ENCODE measurements around the gene FBLN1.
"Not testable (repeated sequence)": the region's sequence is repeated elsewhere in the genome, so short reads cannot be mapped to it uniquely, and the experiment has no call there.

FBLN1 gene, protein sequence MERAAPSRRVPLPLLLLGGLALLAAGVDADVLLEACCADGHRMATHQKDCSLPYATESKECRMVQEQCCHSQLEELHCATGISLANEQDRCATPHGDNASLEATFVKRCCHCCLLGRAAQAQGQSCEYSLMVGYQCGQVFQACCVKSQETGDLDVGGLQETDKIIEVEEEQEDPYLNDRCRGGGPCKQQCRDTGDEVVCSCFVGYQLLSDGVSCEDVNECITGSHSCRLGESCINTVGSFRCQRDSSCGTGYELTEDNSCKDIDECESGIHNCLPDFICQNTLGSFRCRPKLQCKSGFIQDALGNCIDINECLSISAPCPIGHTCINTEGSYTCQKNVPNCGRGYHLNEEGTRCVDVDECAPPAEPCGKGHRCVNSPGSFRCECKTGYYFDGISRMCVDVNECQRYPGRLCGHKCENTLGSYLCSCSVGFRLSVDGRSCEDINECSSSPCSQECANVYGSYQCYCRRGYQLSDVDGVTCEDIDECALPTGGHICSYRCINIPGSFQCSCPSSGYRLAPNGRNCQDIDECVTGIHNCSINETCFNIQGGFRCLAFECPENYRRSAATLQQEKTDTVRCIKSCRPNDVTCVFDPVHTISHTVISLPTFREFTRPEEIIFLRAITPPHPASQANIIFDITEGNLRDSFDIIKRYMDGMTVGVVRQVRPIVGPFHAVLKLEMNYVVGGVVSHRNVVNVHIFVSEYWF

DNA sequence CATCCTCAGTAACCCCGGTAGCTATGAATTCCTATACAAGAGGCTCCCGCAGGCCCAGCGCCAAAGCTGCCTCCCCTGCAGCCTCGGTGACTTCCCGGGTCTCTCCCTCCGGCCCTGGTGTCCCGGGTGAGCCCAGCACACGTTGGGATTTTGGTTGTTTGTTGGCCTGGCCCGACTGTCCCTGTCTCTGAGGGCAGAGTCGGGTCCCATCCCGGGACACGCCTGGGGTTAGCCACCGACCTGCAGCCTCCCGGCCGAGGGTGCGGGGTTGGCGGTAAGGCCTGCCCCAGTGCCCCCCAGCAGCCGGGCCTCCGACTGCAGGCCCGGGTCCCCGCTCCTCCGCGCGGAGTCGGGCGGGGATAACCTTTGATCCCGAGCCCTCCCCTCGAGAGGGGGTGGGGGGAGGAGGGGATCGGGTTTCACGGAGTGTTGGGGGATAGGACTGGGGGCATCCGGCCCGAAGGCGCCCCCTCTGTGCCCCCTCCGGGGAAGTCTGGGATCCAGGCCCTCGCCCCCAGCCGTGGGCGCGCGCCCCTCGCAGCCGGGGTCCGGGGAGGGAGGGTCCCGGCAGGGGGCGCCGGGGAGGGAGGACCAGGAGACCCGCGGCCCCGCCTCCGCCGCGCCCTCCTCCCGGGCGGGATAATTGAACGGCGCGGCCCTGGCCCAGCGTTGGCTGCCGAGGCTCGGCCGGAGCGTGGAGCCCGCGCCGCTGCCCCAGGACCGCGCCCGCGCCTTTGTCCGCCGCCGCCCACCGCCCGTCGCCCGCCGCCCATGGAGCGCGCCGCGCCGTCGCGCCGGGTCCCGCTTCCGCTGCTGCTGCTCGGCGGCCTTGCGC, at the start of gene FBLN1:
Gene FBLN1, plus strand, starts transcription at position 669 of the 835 bp plus-strand sequence. Its CDS starts 103 bp downstream, at position 772.
- DNase-seq = no peak

DNA sequence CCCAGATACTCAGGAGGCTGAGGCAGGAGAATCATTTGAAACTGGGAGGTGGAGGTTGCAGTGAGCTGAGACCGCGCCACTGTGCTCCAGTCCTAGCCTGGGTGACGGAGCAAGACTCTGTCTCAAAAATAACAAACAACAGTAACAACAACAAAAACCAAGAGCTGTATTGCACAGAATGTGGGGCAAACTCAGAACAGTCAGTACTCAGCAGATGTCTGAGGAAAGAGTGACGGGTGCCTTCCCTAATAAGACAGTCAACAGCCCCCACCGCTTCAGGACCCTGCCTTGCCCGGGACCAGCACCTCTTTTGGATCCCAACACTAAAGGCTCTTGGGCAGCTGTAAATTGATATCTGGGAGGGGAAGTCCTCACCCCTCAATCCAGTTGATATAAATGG, 48.9 kb upstream of the FBLN1 start:
- no peak for DNase-seq

DNA sequence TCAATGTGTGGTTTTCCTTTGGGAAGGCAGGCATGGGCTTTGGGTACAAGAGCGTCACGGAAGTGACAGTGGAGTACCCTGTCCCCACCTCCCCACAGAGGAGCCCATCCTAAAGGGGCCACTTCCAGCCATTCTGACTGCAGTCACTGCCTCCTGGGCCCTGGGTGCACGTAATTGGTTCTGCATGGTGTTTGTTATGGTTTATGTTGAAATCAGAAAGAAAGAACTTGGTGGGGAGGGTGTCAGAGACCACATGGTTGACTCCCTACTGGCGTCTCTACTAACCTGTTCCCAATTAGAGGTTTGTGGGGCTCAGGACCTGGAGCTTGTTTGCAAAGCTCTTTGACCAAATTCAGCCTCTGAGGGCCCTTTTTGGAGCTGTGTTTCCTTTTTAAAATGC, 48.4 kb upstream of the FBLN1 start:
- DNase-seq = no peak

DNA sequence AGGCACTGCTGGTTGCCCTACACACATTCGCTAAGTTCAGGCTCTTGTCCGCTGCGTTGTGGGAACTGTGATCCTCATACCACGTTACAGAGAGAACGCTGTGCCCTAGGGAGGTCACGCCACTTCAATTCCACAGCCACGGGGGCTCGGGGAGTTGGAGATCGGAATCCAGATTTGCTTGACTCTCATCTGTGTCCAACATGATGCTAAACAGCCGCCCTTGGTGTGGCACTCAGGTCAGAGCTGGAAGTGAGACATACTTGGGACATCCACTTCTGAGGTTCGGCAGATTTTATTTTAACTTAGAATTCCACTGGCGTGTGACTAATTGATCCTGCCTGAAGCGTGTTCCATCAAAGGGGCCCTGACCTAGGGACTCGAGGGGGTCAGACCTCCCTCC, 47.5 kb upstream of the FBLN1 start:
- DNase-seq = no peak

DNA sequence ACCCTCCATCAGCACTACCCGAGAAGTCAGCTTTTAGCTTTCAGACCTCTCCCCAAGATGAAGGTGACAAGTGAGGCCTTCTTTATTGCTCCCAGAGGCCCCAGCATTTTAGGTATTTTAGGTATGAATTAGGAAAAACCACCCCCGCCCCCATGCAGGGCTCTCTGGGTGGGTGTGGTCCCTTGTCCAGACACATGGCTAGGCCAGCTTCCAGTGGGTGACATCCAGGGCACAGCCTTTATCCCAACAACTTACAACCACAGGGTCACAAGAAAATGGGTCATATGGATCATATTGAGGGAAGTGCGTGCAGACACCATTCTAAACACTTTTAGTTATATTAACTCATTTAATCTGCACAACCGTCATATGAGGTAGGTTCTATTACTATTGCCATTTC, 47.1 kb upstream of the FBLN1 start:
- no peak for DNase-seq

DNA sequence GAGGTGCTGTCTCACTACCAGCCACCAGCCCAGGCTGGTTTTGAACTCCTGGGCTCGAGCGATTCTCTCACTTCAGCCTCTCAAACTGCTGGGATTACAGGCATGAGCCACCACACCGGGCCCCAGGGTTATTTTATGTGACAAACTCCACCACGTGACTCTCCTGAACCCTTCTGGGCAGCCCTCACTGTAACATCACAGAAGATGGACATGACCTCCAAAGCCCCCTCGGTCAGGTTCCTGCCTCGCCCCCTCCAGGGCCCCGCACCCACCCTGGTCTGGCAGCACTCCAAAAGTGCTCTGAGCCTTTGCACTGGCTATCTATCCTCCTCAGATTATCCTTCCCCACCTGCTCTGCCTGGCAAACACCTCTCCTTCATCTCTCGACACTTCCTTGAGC, 45.9 kb upstream of the FBLN1 start:
- no peak for DNase-seq

DNA sequence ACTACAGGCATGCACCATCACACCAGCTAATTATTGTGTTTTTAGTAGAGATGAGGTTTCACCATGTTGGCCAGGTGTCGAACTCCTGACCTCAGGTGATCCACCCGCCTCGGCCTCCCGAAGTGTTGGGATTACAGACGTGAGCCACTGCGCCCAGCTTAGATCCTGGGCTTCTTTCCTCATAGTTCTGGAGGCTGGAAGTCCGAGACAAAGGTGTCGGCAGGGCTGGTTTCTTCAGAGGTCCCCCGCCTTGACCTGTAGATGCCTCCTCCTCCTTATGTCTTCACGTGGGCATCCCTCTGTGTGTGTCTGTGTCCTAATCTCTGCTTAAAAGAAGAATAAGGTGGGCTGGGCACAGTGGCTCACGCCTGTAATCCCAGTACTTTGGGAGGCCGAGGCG, 44.2 kb upstream of the FBLN1 start:
- DNase-seq = no peak

DNA sequence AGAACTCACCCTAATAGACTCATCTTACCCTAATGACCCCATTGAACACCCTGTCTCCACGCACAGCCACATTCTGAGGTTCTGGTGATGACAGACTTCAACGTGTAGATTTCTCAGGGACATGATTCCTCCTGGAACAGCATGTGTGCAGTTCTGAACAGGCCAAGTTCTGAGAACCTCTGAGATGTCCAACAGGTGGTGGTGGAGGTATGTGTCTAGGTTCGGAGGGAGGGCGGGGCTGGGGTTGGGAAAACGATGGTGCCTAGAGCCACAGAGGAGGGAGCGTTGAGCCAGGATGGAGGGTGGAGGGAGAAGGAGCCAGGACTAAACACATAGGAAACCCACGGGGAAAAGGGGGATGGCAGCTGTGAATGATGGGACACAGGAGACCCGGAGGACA, 43.4 kb upstream of the FBLN1 start:
- no peak for DNase-seq

DNA sequence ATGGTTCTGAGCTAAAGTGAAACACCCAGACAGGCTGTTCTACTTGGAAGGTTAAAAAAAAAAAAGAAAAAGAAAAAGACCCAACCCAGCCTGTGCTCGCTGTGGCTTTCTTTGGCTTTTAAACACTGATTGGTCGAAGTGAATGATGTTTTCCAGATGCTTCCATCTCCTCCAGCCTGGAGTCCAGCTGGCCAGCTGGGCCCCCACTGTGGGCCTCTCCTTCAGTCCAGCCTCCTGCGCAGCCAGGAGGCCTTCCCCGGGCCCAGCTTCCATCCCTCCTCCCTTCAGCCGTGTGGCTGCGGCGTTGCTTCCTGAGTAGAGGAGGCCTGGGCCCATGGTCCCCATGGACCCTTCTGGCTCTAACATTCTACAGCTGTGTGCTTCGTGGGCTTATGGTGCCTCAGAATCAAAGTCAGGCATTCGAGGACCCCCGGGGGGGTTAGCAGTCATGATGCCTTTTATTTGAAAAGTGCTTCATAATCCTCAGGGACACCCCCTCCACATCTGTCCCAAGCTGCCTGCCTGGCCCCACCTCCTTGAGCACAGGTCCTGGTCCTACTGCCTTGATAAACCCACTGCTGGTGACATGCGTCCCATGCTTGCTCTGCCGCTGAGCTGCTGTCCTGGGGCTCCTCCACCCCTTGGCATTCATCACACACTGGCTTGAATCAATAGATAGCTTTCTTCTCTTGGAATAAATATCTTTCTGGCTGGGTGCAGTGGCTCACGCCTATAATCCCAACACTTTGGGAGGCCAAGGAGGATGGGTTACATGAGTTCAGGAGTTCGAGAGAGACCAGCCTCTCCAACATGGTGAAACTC, 42.2 kb upstream of the FBLN1 start:
- DNase-seq = no peak

DNA sequence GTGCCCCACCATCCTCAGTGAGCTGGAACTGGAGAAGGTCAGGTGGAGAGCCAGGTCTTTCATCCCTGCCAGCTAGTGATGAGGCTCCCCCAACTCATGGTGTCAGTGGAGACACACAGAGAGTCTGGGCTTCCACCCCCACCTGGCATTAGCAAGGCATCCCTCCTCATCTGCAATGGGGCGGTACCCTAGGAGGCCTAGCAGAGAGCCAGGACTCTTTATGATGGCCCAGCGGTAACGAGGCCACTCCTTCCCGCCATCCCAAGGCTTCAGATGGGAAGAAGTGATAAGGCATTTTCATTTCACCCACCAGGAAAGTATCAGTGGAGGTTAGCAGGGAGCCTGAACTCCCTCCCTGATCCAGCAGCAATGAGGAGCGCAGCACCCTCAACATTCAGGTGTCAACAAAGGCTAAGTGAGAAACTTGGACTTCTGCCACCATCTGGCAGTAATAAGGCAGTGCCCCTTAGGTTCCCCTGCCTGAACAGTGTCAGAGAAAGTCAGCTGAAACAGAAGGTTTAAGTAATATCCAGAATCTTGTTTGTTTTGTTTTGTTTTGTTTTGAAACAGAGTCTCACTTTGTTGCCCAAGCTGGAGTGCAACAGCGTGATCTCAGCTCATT, 40.5 kb upstream of the FBLN1 start:
- DNase-seq = no peak

DNA sequence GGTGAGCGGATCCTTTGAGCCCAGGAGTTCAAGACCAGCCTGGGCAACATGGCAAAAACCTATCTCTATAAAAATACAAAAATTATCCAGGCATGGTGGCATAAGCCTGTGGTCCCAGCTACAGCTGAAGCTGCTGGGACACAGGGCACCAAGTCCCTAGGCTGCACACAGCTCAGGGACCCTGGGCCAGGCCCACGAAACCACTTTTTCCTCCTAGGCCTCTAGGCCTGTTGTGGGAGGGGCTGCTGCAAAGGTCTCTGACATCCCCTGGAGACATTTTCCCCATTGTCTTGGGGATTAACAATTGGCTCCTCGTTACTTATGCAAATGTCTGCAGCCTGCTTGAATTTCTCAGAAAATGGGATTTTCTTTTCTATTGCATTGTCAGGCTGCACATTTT, 39.0 kb upstream of the FBLN1 start:
- not testable (repeated sequence) for DNase-seq

DNA sequence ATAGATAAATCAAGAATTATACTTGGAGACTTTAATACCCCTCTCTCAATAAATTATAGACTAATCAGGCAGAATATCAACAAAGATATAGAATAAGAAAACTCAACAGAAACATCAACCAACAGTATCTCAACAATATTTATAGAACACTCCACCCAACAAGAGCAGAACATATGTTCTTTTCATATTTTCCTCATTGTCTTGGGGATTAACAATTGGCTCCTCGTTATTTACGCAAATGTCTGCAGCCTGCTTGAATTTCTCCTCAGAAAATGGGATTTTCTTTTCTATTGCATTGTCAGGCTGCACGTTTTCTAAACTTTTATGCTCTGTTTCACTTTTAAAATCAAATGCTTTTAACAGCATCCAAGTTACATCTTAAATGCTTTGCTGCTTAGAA, 37.0 kb upstream of the FBLN1 start:
- DNase-seq = no peak

DNA sequence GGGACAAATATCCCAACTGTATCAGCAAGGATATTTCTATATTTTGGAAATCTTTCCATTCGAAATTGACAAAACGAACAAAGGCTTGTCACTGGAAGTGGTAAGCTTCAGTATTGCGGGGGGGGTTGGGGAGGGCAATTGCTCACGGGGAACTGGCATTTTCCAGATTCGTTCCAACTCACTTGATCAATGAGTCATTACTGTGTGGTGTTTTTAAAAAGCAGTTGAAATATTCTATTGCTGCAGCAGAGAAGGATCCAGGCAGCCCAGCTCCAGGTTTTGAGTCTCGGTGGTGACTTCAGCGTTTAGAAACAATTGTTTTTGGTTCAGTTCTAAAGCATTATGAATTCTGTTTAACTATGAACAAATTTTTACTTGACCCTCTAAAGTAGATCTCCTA, 33.8 kb upstream of the FBLN1 start:
- no peak for DNase-seq

DNA sequence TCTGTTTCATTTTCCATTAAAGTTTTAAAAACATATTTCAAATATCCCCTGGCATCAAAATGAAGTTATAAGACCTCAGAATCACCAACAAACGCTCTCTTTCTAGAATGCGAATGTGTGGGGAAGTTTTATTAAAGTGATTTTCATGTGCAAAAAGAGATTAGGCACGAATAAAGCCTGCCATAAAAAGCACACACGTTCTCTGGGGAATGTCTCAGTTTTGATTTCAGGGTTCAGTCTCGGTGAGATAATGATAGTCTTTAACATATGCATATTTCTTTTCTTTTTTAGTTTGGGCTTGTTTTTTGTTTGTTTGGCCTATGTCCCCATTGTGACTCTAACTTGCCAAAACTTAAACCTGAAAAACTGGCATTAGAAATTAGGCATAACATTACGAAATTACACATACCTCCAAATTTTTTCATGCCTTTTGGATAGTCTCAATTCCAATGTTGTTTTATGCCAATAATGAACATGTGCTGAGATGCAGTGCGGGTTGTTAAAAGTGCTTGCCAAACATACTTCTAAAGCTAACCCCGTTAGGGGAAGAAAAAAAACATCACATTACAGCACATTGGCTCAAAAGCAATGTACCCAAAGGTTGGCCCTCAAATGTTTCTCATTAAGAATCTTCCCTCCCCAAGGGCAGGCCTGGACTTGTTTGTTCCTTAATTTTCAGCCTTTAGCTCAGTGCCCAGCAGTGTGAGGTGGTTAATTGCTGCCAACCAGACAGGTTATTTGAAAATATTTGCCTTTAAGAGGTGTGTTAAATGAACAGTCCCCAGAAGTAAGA, 33.2 kb upstream of the FBLN1 start:
- DNase-seq = no peak

DNA sequence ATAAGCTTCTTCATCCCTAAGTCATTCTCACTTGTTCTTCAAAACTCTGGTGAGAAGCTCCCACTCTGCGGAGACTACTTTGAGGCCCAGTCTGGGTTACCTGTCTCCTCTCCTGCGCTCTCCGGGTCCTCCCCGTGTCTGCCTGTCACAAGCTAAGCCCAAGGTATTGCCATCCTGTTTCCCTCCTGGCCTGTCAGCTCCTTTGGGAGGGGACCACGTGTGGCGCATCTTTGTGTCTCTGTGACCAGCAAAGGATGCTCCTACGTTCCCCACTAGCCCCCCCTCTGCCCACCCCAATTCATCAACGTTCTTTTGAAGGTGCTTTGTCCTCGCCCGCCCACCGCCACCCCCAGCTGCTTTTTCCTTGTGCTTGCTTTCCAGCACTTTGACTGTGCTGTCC, 31.8 kb upstream of the FBLN1 start:
- no peak for DNase-seq

DNA sequence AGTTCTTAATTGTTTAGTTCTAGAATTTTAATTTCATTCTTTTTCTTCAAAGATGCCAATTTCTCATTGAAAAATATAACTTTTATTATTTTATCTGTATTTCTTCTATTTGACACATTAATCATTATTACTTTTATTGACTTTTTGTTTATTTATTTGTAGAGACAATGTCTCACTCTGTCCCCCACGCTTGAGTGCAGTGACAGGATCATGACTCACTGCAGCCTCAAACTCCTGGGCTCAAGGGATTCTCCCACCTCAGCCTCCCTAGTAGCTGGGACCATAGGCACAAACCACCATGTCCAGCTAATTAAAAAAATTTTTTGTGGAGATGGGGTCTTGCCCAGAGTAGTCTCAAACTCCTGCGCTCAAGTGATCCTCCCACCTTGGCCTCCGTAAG, 30.3 kb upstream of the FBLN1 start:
- no peak for DNase-seq

DNA sequence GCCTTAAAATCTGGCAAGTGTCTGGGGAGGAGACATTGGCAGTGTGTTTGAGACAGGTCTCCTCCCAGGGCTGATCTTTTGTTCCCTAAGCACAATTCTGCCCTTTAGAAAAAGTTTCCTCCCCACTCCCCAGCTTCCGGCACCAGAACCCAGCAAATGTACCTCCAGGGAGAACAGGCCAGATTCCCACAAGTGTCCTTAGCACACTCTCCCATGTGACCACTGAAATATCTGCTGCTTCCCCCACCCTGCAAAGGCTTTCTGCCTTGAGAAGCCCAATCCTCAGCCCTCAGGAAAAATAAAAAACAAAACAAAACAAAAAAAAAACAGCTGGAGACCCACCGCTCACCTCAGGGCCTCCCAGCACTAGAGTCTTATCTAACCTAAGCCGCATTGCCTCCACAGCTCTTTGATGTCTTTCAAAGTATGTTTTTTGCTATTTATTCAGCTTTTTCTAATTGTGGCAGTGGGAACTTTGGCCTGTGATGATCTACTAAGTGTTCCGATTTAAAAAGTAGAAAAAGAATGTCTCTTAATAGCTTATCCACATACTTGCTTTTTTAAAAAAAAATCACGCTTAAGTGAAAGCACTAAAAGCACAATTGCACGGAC, 29.0 kb upstream of the FBLN1 start:
- no peak for DNase-seq

DNA sequence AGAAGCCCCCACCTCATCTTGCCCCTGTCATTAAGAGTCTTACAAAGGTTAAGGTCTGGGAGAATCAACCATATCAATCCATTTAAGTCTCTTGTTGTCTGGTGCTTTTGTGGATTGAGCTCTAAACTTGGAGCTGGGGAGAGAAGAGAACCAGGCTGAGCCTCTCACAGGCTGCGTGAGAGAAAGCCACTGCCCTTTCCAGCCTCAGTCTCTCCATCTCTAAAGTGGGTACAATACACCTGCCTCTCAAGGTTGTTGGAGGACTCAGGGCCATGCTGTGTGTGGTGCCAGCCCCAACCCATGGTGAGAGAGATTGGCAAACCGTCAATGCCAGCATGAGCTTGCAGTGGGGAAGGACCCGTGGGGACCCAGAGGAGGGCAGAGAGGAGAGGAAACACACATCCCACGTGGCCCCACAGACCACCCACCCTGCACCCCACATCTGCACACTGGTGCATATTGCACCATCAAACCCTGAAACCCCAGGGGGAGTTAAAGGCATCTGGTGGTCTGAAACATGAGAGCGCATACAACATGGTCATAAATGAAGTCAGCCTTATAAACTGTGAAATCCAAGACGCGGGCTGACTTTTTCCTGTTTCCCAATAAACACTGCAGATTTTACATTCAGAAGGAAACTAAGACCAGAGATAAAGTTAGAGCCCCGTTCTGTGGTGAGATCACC, 27.5 kb upstream of the FBLN1 start:
- DNase-seq = no peak

DNA sequence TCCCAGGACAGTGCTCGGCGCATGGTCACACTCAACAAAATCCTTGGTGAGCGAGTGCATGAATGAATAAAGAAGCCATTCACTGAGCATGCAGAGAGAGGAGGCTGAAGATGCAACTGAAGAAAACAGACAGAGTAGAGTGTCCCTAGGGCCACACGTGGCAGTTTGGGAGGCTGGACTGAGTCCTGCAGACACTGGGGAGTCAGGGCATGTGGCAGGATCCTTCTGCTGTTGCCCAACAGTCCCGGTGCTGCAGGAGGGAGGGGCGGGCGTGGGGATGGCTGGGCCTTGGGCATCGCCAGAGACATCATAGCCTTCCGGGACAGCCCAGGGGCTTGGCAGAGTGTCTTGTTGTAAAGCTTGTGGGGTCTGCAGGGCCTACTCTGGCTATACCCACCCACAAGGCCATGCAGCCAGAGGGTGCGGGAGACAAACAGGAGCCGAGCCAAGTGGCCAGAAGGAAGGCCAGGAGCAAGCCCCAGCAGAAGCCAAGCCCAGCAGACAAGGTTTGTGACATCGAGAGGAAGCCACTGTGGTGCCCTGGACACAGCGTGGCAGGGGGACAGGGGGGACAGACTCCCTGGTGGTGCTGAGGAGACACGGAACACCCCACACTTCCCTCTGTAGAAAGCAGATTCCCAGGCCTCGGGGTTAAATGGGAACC, 26.7 kb upstream of the FBLN1 start:
- no peak for DNase-seq

DNA sequence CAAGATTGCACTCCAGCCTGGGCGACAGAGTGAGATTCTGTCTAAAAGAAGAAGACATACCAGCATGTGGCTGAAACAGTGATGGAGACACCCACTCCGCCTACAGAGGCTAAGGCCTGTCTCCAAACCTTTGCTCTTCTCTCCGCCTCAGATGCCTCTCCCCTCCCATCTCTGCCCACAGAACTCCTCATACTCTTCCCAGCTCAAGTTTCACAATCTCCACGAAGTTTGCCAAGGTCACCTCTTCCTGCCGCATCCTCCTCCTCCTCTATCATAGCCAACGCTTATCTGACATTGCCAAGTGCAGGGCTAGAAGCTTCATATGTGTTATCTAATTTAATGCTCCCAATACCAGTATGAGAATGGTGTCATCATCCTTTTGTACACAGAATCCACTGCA, 25.9 kb upstream of the FBLN1 start:
- no peak for DNase-seq
